Nucleus accumbens (tissue), 56 donors: Measurements from ENCODE around the gene SIGLEC7.
A peak's percentile ranks its signal among the peaks of the same experiment; 100 is the strongest.

Source experiments
- DNase-seq, 56 donors: peaks; one replicate each; lab custom pipeline; 2025; lab: John Stamatoyannopoulos, UW

SIGLEC7 gene

GRCh38 chr19:51114087-51114729 lies 27.9 kb upstream of the SIGLEC7 start:
- no peak for DNase-seq

GRCh38 chr19:51116736-51117286 lies 25.3 kb upstream of the SIGLEC7 start:
- DNase-seq: no peak

- DNase-seq: no peak
Observed at GRCh38 chr19:51119101-51119500, 23.0 kb upstream of the SIGLEC7 start.

- DNase-seq: no peak
Observed at GRCh38 chr19:51119611-51120010, 22.5 kb upstream of the SIGLEC7 start.

- DNase-seq: no peak
Observed at GRCh38 chr19:51120160-51120559, 21.9 kb upstream of the SIGLEC7 start.

DNA sequence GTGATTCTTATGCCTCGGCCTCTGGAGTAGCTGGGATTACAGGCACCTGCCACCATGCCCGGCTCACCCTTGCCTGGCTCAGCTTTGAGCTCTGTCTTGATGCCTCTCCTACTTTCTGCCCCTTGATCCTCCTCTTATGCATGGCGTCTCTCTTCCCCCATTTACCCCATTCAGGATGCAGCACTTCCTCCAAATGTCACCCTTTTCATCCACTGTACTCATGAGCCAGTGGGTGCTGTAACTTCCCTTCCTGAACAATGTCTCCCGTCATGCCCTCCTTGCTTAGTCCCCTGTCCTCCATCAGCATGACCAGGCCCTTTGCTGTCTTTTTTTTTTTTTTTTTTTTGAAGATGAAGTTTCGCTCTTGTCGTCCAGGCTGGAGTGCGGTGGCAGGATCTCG lies 20.8 kb upstream of the SIGLEC7 start:
- DNase-seq: no peak

GRCh38 chr19:51122112-51122981 lies 19.8 kb upstream of the SIGLEC7 start:
- peak in 2 of 56 donors; percentile 11 to 19 for DNase-seq

GRCh38 chr19:51123381-51123800 lies 18.7 kb upstream of the SIGLEC7 start:
- no peak for DNase-seq

GRCh38 chr19:51123802-51124201 lies 18.3 kb upstream of the SIGLEC7 start:
- no peak for DNase-seq

- no peak for DNase-seq
Observed at GRCh38 chr19:51124216-51124615, 17.9 kb upstream of the SIGLEC7 start.

- peak in 12 of 56 donors; percentile 6 to 37 (median 19) for DNase-seq
Observed at GRCh38 chr19:51124729-51125128, 17.4 kb upstream of the SIGLEC7 start, which contains the start of gene SIGLEC9. Gene SIGLEC9, plus strand, starts transcription at chr19:51124906. Its CDS starts 69 bp downstream, at chr19:51124975.

DNA sequence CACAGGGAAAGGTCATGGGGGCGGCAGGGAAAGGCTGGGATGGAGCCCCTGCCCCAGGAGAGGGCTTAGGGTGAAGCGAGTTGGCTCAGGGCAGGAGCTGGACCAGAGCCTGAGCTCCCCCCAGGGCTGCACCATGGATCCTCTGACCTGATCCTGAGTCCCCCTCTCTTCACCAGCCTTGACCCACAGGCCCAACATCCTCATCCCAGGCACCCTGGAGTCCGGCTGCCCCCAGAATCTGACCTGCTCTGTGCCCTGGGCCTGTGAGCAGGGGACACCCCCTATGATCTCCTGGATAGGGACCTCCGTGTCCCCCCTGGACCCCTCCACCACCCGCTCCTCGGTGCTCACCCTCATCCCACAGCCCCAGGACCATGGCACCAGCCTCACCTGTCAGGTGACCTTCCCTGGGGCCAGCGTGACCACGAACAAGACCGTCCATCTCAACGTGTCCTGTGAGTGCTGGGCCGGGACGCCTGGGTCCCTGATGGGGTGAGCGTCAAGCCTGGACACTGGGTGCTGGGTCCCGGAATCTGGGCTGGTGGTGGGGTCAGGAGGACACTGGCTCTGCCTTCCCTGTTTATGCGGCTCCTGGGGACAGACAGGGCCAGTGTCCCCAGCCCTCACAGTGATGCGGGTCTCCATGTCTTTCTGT lies 16.6 kb upstream of the SIGLEC7 start:
- no peak for DNase-seq

DNA sequence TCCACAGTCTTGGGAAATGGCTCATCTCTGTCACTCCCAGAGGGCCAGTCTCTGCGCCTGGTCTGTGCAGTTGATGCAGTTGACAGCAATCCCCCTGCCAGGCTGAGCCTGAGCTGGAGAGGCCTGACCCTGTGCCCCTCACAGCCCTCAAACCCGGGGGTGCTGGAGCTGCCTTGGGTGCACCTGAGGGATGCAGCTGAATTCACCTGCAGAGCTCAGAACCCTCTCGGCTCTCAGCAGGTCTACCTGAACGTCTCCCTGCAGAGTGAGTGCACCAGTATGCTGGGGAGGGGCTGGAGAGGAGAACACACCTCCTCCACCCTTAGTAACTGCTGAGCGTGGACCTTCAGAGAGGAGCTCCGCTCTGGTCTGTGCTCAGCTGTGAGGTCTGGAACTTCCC lies 15.1 kb upstream of the SIGLEC7 start:
- no peak for DNase-seq

DNA sequence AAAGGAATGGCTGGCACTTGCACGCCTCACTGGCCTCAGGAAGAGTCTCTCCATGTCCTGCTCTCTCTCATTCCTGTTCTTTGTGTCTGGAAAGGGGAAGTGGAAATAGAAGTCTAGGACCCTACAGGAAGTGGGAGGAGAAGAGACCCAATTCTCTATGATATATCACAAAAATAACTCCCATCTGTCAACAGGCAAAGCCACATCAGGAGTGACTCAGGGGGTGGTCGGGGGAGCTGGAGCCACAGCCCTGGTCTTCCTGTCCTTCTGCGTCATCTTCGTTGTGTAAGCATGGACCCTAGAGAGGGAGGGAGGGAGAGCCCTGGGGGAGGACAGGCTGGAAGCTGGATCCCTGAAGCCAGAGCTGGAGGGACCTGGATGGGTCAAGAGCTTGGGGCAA lies 14.3 kb upstream of the SIGLEC7 start:
- DNase-seq: peak in 2 of 56 donors; percentile 4 to 22

GRCh38 chr19:51128227-51128626 lies 13.9 kb upstream of the SIGLEC7 start:
- no peak for DNase-seq

DNA sequence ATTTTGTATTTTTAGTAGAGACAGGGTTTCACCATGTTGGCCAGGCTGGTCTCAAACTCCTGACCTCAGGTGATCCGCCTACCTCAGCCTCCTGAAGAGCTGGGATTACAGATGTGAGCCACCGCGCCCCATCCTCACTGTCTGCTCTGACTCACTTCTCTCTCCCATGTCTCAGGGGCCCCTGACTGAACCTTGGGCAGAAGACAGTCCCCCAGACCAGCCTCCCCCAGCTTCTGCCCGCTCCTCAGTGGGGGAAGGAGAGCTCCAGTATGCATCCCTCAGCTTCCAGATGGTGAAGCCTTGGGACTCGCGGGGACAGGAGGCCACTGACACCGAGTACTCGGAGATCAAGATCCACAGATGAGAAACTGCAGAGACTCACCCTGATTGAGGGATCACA lies 12.4 kb upstream of the SIGLEC7 start:
- DNase-seq: no peak

DNA sequence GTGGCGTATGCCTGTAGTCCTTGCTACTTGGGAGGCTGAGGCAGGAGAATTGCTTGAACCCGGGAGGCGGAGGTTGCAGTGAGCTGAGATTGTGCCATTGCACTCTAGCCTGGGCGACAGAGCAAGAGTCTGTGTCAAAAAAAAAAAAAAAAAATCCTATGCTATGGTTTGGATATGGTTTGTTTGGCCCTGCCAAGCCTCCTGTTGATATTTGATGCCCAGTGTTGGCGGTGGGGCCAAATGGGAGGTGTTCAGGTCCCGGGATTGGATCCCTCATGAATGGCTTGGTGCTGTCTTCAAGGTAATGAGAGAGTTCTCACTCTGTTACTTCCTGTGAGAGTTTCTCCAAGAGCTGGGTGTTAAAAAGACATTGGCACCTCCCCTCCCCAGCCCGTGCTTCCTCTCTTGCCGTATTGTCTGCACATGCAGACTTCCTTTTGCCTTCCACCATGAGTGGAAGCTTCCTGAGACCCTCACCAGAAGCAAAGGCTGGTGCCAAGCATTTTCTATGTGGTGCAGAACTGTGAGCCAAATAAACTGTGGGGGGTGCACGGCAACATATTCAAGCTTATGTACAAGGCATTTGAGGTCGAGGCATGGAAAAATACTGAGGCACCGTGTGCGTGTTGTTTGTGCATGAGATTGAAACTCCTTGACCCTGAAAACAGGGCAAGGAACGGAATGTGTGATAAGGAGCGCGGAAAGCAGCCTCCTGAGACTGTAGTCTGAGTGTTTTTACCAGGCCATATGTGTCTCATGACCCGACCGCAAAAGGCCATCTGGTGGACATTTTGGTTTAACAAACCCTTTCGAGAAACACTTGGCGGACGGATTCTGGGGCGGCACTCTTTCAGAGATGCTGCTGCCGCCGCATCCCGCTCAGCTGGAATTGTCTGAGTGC lies 10.1 kb upstream of the SIGLEC7 start:
- DNase-seq: peak in 2 of 56 donors; percentile 10 to 19

DNA sequence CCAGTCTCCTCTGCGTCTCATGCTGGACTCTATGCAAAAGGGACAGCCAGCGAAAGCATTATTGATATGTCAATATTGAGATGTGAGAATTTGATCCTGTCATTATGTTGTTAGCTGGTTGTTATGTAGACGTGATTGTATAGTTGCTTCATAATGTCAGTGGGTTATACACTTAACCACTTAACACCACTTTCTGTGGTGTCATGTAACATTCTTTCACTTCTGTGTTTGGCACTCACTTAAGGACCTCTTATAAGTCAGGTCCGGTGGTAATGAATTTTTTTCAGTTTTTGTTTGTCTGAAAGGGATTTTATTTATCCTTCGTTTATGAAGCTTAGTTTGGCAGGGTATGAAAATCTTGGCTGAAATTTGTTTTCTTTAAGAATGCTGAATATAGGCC lies 7.1 kb upstream of the SIGLEC7 start:
- no peak for DNase-seq

DNA sequence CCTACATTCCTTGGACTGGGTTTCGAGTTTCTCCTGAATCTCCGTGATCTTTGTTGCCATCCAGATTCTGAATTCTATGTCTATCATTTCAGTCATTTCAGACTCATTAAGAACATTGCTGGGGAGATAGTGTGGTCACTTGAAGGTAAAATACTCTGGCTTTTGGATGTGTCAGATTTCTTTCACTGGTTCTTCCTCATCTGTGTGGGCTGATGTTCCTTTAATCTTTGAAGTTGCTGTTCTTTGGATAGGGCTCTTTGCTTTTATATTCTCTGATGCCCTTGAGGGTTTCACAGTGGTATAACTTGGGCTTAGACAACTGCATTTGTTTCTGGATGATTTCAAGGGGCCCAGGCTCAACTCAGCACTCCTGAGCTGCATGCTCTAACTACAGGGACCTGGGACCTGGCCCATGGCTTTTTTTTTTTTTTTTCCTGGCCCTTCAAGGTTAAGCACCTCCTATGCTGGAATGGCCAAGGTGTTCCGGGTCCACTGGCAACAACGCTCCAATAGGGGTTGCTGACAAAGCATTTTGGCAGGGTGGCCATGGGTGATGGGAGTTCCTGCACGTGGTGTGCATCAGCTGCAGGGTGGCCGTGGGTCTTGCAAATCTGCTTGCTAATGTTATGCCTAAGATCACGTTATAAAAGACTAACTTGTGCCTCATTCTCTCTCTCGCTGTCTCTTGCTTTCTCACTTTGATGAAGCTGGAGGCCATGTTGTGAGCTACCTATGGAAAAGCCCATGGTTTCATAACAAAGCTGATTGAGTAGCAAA lies 5.9 kb upstream of the SIGLEC7 start:
- DNase-seq: no peak
